ENCODE data around the gene KCNT2. TPM values are rescaled to one million over a fixed set of nuclear protein-coding genes. Genes with fewer than 3 reads are reported as not detected.

The KCNT2 gene
- total RNA-seq, 4 donors from 2014 or later, result 0.35 to 2.3 (median 0.91) TPM; not detected in 1

DNA sequence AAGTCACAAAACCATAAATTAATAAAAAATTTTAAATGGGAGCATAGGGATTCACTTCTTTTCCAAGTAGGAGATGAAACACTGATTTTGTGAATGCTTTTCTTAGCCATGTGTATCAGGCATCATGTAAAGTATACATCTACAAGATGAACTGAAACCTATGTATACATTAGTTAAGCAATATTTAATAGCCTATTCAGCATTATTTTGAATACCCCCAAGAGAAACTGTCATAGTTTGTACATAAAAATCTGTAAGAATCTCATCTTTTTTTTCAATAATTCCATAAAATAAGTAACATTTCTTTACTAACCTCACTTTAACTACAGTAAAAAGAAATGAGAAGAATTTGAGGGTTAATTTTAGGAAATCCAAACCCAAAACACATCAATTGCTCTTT lies 348.0 kb downstream of the KCNT2 start:
- intact Hi-C loops (cut with DNase I), result no loop called here
- no peaks in the 10 kb centered on the region for H3K36me3 ChIP-seq
- no peak for DNase-seq
- H3K4me1 ChIP-seq, result no peaks in the 10 kb centered on the region
- no peaks in the 10 kb centered on the region for H3K27me3 ChIP-seq
- no peak overlapping the region for H3K4me3 ChIP-seq
- TF ChIP-seq POLR2A (IDR thresholded peaks at IDR 0.05), result no peak
- H3K27ac ChIP-seq, result no peak overlapping the region
- no peaks in the 10 kb centered on the region for H3K9me3 ChIP-seq

- TF ChIP-seq, protein P1, sequence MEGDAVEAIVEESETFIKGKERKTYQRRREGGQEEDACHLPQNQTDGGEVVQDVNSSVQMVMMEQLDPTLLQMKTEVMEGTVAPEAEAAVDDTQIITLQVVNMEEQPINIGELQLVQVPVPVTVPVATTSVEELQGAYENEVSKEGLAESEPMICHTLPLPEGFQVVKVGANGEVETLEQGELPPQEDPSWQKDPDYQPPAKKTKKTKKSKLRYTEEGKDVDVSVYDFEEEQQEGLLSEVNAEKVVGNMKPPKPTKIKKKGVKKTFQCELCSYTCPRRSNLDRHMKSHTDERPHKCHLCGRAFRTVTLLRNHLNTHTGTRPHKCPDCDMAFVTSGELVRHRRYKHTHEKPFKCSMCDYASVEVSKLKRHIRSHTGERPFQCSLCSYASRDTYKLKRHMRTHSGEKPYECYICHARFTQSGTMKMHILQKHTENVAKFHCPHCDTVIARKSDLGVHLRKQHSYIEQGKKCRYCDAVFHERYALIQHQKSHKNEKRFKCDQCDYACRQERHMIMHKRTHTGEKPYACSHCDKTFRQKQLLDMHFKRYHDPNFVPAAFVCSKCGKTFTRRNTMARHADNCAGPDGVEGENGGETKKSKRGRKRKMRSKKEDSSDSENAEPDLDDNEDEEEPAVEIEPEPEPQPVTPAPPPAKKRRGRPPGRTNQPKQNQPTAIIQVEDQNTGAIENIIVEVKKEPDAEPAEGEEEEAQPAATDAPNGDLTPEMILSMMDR (IDR thresholded peaks at IDR 0.05), result no peak
- TF ChIP-seq POLR2A (IDR thresholded peaks at IDR 0.05), result no peak
- no peak for DNase-seq
- intact Hi-C loops (cut with DNase I), result no loop called here
- WGBS, 2 donors, result 57 to 63% methylated on average over 2 of the region's 2 CpGs
- Histone ChIP-seq H3K36me3 (no peaks in the 10 kb centered on the region), H3K9me3 (no peaks in the 10 kb centered on the region), H3K27ac (no peak overlapping the region), H3K4me1 (no peaks in the 10 kb centered on the region), H3K4me3 (no peak overlapping the region), H3K27me3 (no peaks in the 10 kb centered on the region)
These were observed 348.9 kb downstream of the KCNT2 start for GRCh38 chr1:196259316-196259715.

GRCh38 chr1:196255762-196256161 lies 352.5 kb downstream of the KCNT2 start:
- TF ChIP-seq POLR2A (IDR thresholded peaks at IDR 0.05), result no peak
- TF ChIP-seq, protein P1 (IDR thresholded peaks at IDR 0.05), result no peak

DNA sequence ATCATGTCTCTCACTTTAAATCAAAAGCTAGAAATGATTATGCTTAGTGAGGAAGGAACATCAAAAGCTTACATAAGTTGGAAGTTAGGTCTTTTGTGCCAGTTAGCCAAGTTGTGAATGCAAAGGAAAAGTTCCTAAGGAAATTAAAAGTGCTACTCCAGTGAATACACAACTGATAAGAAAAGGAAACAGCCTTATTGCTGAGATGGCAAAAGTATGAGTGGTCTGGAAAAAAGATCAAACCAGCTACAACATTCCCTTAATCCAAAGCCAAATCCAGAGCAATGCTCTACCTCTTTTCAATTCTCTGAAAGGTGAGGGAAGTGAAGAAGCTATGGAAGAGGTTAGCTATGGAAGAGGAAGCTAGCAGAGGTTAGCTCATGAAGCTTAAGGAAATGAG lies 378.7 kb downstream of the KCNT2 start:
- no peak for DNase-seq
- Histone ChIP-seq H3K4me1 (no peaks in the 10 kb centered on the region), H3K27me3 (no peaks in the 10 kb centered on the region), H3K27ac (no peak overlapping the region), H3K9me3 (no peaks in the 10 kb centered on the region), H3K36me3 (no peaks in the 10 kb centered on the region), H3K4me3 (no peak overlapping the region)
- TF ChIP-seq, protein P1 (IDR thresholded peaks at IDR 0.05), result no peak
- no peak for TF ChIP-seq POLR2A (IDR thresholded peaks at IDR 0.05)
- intact Hi-C loops (cut with DNase I), result no loop called here

More at GRCh38 chr1:196255762-196256161, 352.5 kb downstream of the KCNT2 start:
- Histone ChIP-seq H3K4me3 (no peak overlapping the region), H3K4me1 (no peaks in the 10 kb centered on the region), H3K9me3 (no peaks in the 10 kb centered on the region), H3K27ac (no peak overlapping the region), H3K36me3 (no peaks in the 10 kb centered on the region), H3K27me3 (no peaks in the 10 kb centered on the region)
- intact Hi-C loops (cut with DNase I), result no loop called here
- DNase-seq, result no peak

DNA sequence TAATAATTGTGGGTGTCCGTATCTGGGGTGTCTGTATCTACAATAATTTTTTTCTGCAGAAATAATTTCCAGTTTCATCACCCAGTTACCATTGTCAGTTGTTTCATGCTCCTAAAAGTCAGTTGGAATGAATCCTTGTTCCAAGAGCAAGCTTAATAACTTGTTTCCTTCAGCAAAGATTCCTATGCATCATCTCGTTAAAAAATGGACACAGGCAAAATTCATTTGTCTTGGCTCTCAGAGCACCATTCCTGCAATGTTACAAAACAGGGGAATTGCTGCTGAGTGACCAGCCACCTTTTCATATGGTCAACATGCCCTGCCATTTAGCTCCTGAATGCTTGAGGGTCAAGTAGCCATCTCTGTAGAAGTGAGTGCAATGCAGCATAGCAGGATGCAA lies 393.4 kb downstream of the KCNT2 start:
- Histone ChIP-seq H3K36me3 (no peaks in the 10 kb centered on the region), H3K4me1 (no peaks in the 10 kb centered on the region), H3K27me3 (no peaks in the 10 kb centered on the region), H3K9me3 (no peaks in the 10 kb centered on the region), H3K27ac (no peak overlapping the region), H3K4me3 (no peak overlapping the region)
- no peak for DNase-seq
- TF ChIP-seq, protein P1 (IDR thresholded peaks at IDR 0.05), result no peak
- WGBS, 2 donors, result 78 to 80% methylated on average over 2 of the region's 2 CpGs
- intact Hi-C loops (cut with DNase I), result no loop called here

- H3K9me3 ChIP-seq, result no peaks in the 10 kb centered on the region
- H3K27ac ChIP-seq, result no peak overlapping the region
- no peaks in the 10 kb centered on the region for H3K4me1 ChIP-seq
- intact Hi-C loops (cut with DNase I), result no loop called here
- DNase-seq, result no peak
- no peaks in the 10 kb centered on the region for H3K36me3 ChIP-seq
- H3K27me3 ChIP-seq, result no peaks in the 10 kb centered on the region
- TF ChIP-seq, protein P1 (IDR thresholded peaks at IDR 0.05), result no peak
- TF ChIP-seq POLR2A (IDR thresholded peaks at IDR 0.05), result no peak
- H3K4me3 ChIP-seq, result no peak overlapping the region
- 50 to 66% methylated on average over 2 of the region's 2 CpGs for WGBS, 2 donors
These were observed 398.3 kb downstream of the KCNT2 start for GRCh38 chr1:196209983-196210382.

All from esophagus squamous epithelium (tissue), 5 donors.